Measurements from ENCODE around the gene SRGAP3. TPM values are rescaled to one million over a fixed set of nuclear protein-coding genes. Genes with fewer than 3 reads are reported as not detected.

The SRGAP3 gene
- total and polyA plus RNA-seq, 3 donors from 2014 or later = 16.5 to 65.9 (median 58.5) TPM

- intact Hi-C loops (cut with DNase I; ENCODE audit: low total_unique reads) = no loop called here
- WGBS, 2 donors = 95 to 100% methylated on average over 1 of the region's 1 CpG
Observed at GRCh38 chr3:9188583-9188982, 60.9 kb downstream of the SRGAP3 start.

GRCh38 chr3:9185701-9186100, 63.7 kb downstream of the SRGAP3 start:
- no peak overlapping the region for H3K4me3 ChIP-seq
- H3K27me3 ChIP-seq = no peaks in the 10 kb centered on the region
- DNase-seq = no peak
- TF ChIP-seq CTCF (IDR thresholded peaks at IDR 0.05) (no peak), POLR2A (IDR thresholded peaks at IDR 0.05) (no peak)
- WGBS, 2 donors = 84 to 88% methylated on average over 5 of the region's 5 CpGs
- peaks cover 3% of the 10 kb centered on the region for H3K4me1 ChIP-seq
- H3K9me3 ChIP-seq = no peaks in the 10 kb centered on the region
- no peak overlapping the region for H3K27ac ChIP-seq
- intact Hi-C loops (cut with DNase I; ENCODE audit: low total_unique reads) = no loop called here
- no peaks in the 10 kb centered on the region for H3K36me3 ChIP-seq (ENCODE audit: low read depth, missing control alignments)

More at GRCh38 chr3:9188583-9188982, 60.9 kb downstream of the SRGAP3 start:
- Histone ChIP-seq H3K27me3 (no peaks in the 10 kb centered on the region), H3K27ac (no peak overlapping the region), H3K4me3 (no peak overlapping the region), H3K4me1 (peaks cover 3% of the 10 kb centered on the region), H3K36me3 (ENCODE audit: low read depth, missing control alignments) (no peaks in the 10 kb centered on the region), H3K9me3 (no peaks in the 10 kb centered on the region)
- no peak for DNase-seq
- TF ChIP-seq POLR2A (IDR thresholded peaks at IDR 0.05) = no peak
- TF ChIP-seq CTCF (IDR thresholded peaks at IDR 0.05) = no peak

- no peak overlapping the region for H3K4me3 ChIP-seq
- 94 to 97% methylated on average over 3 of the region's 3 CpGs for WGBS, 2 donors
Observed at GRCh38 chr3:9185046-9185445, 64.4 kb downstream of the SRGAP3 start.

GRCh38 chr3:9184461-9184835, 65.0 kb downstream of the SRGAP3 start:
- Histone ChIP-seq H3K4me1 (peaks cover 3% of the 10 kb centered on the region), H3K36me3 (ENCODE audit: low read depth, missing control alignments) (no peaks in the 10 kb centered on the region), H3K9me3 (no peaks in the 10 kb centered on the region), H3K27me3 (no peaks in the 10 kb centered on the region), H3K4me3 (no peak overlapping the region), H3K27ac (no peak overlapping the region)
- intact Hi-C loops (cut with DNase I; ENCODE audit: low total_unique reads) = no loop called here
- 91 to 94% methylated on average over 4 of the region's 4 CpGs for WGBS, 2 donors
- no peak for TF ChIP-seq CTCF (IDR thresholded peaks at IDR 0.05)
- TF ChIP-seq POLR2A (IDR thresholded peaks at IDR 0.05) = no peak
- DNase-seq = no peak

More at GRCh38 chr3:9185046-9185445, 64.4 kb downstream of the SRGAP3 start:
- DNase-seq = no peak
- H3K4me1 ChIP-seq = peaks cover 3% of the 10 kb centered on the region
- TF ChIP-seq CTCF (IDR thresholded peaks at IDR 0.05) (no peak), POLR2A (IDR thresholded peaks at IDR 0.05) (no peak)
- H3K27me3 ChIP-seq = no peaks in the 10 kb centered on the region
- intact Hi-C loops (cut with DNase I; ENCODE audit: low total_unique reads) = no loop called here
- H3K27ac ChIP-seq = no peak overlapping the region
- H3K36me3 ChIP-seq (ENCODE audit: low read depth, missing control alignments) = no peaks in the 10 kb centered on the region
- no peaks in the 10 kb centered on the region for H3K9me3 ChIP-seq

GRCh38 chr3:9183811-9184460, 65.5 kb downstream of the SRGAP3 start:
- Histone ChIP-seq H3K36me3 (ENCODE audit: low read depth, missing control alignments) (no peaks in the 10 kb centered on the region), H3K4me1 (peaks cover 3% of the 10 kb centered on the region), H3K9me3 (no peaks in the 10 kb centered on the region), H3K27me3 (no peaks in the 10 kb centered on the region), H3K27ac (no peak overlapping the region), H3K4me3 (no peak overlapping the region)
- 44 to 57% methylated on average over 10 of the region's 10 CpGs for WGBS, 2 donors
- TF ChIP-seq POLR2A (IDR thresholded peaks at IDR 0.05) (no peak), CTCF (IDR thresholded peaks at IDR 0.05) (no peak)
- intact Hi-C loops (cut with DNase I; ENCODE audit: low total_unique reads) = no loop called here
- DNase-seq = no peak

All from testis (tissue), 3 donors.